WTC11 (cell line): ENCODE data around the gene SEMA7A. TPM values are rescaled to one million over a fixed set of nuclear protein-coding genes. Genes with fewer than 3 reads are reported as not detected.

Source experiments
- ATAC-seq: fragments of 200-7000 bp; cut with Tn5 transposase; 2 replicates; pipeline ENCODE4 v1.10.0; 2021; ENCODE audit warnings: mild to moderate bottlenecking, moderate library complexity
- CTCF ChIA-PET: fragments of 300-600 bp; sonication (Branson Sonifier 250); formaldehyde crosslinking; loops from one replicate; lab custom pipeline; 2021; ENCODE audit warnings: antibody characterized with exemption; lab: Charles Lee
- POLR2A ChIA-PET: fragments of 350-600 bp; sonication (Branson Sonifier 250); formaldehyde crosslinking; loops from one replicate; lab custom pipeline; 2021; ENCODE audit warnings: antibody characterized with exemption; lab: Charles Lee
- DNase-seq: peaks from one replicate; pipeline ENCODE4 v3.0.0; 2021; ENCODE audit warnings: low spot score
- H3K27ac Mint-ChIP-seq: 2 replicates; pipeline ENCODE4 v1.8.0; 2021; ENCODE audit warnings: mixed read lengths
- H3K27me3 Mint-ChIP-seq: 2 replicates; pipeline ENCODE4 v1.8.0; 2021; ENCODE audit warnings: low read depth, mild to moderate bottlenecking, moderate library complexity, mixed read lengths
- H3K36me3 Mint-ChIP-seq: 2 replicates; pipeline ENCODE4 v1.8.0; 2021; ENCODE audit warnings: mixed read lengths
- H3K4me1 Mint-ChIP-seq: 2 replicates; pipeline ENCODE4 v1.8.0; 2022; ENCODE audit warnings: mixed read lengths
- H3K4me3 Mint-ChIP-seq: 2 replicates; pipeline ENCODE4 v1.8.0; 2021; ENCODE audit warnings: mild to moderate bottlenecking, moderate library complexity, mixed read lengths
- H3K9me3 Mint-ChIP-seq: 2 replicates; pipeline ENCODE4 v1.8.0; 2021; ENCODE audit warnings: mixed read lengths
- CREM ChIP-seq: sonication (generic); formaldehyde crosslinking; IDR thresholded peaks from 2 replicates; pipeline ENCODE4 v1.8.1; 2022; ENCODE audit warnings: mild to moderate bottlenecking, missing genetic modification reagents, moderate library complexity
- JAZF1 ChIP-seq: fragments of 250-450 bp; sonication (Bioruptor Pico); IDR thresholded peaks from 2 replicates; pipeline ENCODE4 v1.9.0; 2021; ENCODE audit warnings: moderate library complexity, mild to moderate bottlenecking, inconsistent platforms
- OVOL2 ChIP-seq: fragments of 250-450 bp; sonication (Bioruptor Pico); IDR thresholded peaks from 2 replicates; pipeline ENCODE4 v1.9.0; 2021; ENCODE audit warnings: mild to moderate bottlenecking, borderline replicate concordance
- PRRX2 ChIP-seq: fragments of 250-450 bp; sonication (Bioruptor Pico); IDR thresholded peaks from 2 replicates; pipeline ENCODE4 v1.8.0; 2021; ENCODE audit warnings: mild to moderate bottlenecking
- ZNF281 ChIP-seq: sonication (generic); formaldehyde crosslinking; IDR thresholded peaks from 2 replicates; pipeline ENCODE4 v1.8.0; 2023; ENCODE audit warnings: mild to moderate bottlenecking, missing genetic modification reagents
- ZNF317 ChIP-seq: sonication (generic); formaldehyde crosslinking; IDR thresholded peaks from 2 replicates; pipeline ENCODE4 v1.8.1; 2023; ENCODE audit warnings: low read depth, mild to moderate bottlenecking, moderate library complexity, missing genetic modification reagents, borderline replicate concordance
- total RNA-seq: library from RNA; stranded (reverse); gene quantifications from 3 replicates; pipeline ENCODE4 v1.2.3, GENCODE V29; 2021
- TF ChIP-seq, protein P1 (sequence below): fragments of 250-450 bp; sonication (Bioruptor Pico); conservative IDR thresholded peaks from 2 replicates; pipeline ENCODE4 v1.9.0; 2021; ENCODE audit warnings: mild to moderate bottlenecking
- TF ChIP-seq, protein P2 (sequence below): fragments of 250-450 bp; sonication (Bioruptor Pico); IDR thresholded peaks from 2 replicates; pipeline ENCODE4 v1.8.0; 2021; ENCODE audit warnings: mild to moderate bottlenecking
- TF ChIP-seq, protein P3 (sequence below): sonication (generic); formaldehyde crosslinking; IDR thresholded peaks from 2 replicates; pipeline ENCODE4 v1.8.1; 2022; ENCODE audit warnings: low read depth, mild to moderate bottlenecking, moderate library complexity, missing genetic modification reagents, borderline replicate concordance
- TF ChIP-seq, protein P4 (sequence below): sonication (generic); formaldehyde crosslinking; IDR thresholded peaks from 2 replicates; pipeline ENCODE4 v1.8.0; 2023; ENCODE audit warnings: missing genetic modification reagents
- TF ChIP-seq, protein P5 (sequence below): fragments of 250-450 bp; sonication (Bioruptor Pico); IDR thresholded peaks from 2 replicates; pipeline ENCODE4 v1.9.0; 2021; ENCODE audit warnings: moderate library complexity, mild to moderate bottlenecking, inconsistent platforms, borderline replicate concordance
- TF ChIP-seq, protein P6 (sequence below): sonication (generic); formaldehyde crosslinking; IDR thresholded peaks from 2 replicates; pipeline ENCODE4 v1.8.0; 2022; ENCODE audit warnings: missing genetic modification reagents

SEMA7A gene
- total RNA-seq, 1 experiment from 2014 or later: 17.9 TPM

- Mint-ChIP-seq H3K27ac (no peak overlapping the region), H3K27me3 (no peaks in the 10 kb centered on the region), H3K9me3 (no peaks in the 10 kb centered on the region), H3K4me3 (no peak overlapping the region), H3K36me3 (peaks cover 12% of the 10 kb centered on the region), H3K4me1 (no peaks in the 10 kb centered on the region; the same call in 1 of the 2 replicates)
- DNase-seq (no peak), ATAC-seq (no peak)
- ChIA-PET POLR2A (no interaction called here), CTCF (interaction anchor here (0.5 to 1.3 kb wide), 3 partner anchors 30 to 209 kb away, joined by 3 to 7 read pairs (median 3); no protein-coding TSS in a partner anchor)
- TF ChIP-seq CREM (CRISPR knock-in tag) (no peak), OVOL2 (CRISPR knock-in tag) (no peak), JAZF1 (no peak), ZNF281 (CRISPR knock-in tag) (no peak), PRRX2 (CRISPR knock-in tag) (no peak)
- TF ChIP-seq, protein P1, sequence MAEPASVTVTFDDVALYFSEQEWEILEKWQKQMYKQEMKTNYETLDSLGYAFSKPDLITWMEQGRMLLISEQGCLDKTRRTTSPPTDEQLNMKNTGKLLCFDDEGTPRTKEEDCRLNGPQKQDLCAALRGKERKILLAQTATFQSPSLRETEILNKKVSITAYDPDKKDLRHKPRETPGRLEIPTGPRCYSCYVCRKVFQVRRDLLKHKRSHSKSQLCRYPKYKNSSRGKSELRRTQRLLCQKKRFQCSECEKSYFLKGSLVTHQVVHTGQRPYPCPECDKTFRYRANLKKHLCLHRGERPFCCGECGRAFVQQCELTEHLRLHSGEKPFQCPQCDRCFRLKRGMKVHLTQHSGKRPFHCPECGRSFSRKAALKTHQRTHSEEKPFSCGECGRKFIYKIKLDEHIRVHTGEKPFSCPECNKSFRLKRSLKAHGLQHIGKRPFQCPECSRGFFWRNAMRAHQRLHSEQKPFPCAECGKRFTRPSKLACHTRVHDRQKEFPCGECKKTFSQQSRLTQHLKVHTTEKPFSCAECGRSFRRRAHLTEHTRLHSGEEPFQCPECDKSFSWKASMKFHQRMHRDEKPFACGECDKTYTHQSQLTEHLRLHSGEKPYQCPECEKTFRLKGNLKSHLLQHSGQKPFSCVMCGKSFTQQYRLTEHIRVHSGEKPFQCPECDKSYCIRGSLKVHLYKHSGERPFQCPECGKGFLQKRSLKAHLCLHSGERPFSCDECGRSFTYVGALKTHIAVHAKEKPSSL (CRISPR knock-in tag): no peak
- TF ChIP-seq, protein P2, sequence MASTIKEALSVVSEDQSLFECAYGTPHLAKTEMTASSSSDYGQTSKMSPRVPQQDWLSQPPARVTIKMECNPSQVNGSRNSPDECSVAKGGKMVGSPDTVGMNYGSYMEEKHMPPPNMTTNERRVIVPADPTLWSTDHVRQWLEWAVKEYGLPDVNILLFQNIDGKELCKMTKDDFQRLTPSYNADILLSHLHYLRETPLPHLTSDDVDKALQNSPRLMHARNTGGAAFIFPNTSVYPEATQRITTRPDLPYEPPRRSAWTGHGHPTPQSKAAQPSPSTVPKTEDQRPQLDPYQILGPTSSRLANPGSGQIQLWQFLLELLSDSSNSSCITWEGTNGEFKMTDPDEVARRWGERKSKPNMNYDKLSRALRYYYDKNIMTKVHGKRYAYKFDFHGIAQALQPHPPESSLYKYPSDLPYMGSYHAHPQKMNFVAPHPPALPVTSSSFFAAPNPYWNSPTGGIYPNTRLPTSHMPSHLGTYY (CRISPR knock-in tag): no peak
- TF ChIP-seq, protein P3, sequence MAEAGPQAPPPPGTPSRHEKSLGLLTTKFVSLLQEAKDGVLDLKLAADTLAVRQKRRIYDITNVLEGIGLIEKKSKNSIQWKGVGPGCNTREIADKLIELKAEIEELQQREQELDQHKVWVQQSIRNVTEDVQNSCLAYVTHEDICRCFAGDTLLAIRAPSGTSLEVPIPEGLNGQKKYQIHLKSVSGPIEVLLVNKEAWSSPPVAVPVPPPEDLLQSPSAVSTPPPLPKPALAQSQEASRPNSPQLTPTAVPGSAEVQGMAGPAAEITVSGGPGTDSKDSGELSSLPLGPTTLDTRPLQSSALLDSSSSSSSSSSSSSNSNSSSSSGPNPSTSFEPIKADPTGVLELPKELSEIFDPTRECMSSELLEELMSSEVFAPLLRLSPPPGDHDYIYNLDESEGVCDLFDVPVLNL (CRISPR knock-in tag): no peak
- TF ChIP-seq, protein P4, sequence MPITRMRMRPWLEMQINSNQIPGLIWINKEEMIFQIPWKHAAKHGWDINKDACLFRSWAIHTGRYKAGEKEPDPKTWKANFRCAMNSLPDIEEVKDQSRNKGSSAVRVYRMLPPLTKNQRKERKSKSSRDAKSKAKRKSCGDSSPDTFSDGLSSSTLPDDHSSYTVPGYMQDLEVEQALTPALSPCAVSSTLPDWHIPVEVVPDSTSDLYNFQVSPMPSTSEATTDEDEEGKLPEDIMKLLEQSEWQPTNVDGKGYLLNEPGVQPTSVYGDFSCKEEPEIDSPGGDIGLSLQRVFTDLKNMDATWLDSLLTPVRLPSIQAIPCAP (CRISPR knock-in tag): no peak
- TF ChIP-seq, protein P5, sequence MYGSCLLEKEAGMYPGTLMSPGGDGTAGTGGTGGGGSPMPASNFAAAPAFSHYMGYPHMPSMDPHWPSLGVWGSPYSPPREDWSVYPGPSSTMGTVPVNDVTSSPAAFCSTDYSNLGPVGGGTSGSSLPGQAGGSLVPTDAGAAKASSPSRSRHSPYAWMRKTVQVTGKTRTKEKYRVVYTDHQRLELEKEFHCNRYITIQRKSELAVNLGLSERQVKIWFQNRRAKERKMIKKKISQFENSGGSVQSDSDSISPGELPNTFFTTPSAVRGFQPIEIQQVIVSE (CRISPR knock-in tag): no peak
Measured at GRCh38 chr15:74412159-74412558, 21.6 kb downstream of the SEMA7A start.

- peak overlapping the region; percentile 74 for H3K27ac Mint-ChIP-seq
- POLR2A ChIA-PET: interaction anchor here (0.6 kb wide), 1 partner anchor 43 kb away, joined by 3 read pairs; no protein-coding TSS in a partner anchor
Measured at GRCh38 chr15:74411686-74412085, 22.1 kb downstream of the SEMA7A start.

More at GRCh38 chr15:74411686-74412085, 22.1 kb downstream of the SEMA7A start:
- H3K4me3 Mint-ChIP-seq: no peak overlapping the region
- ATAC-seq (no peak), DNase-seq (no peak)
- H3K9me3 Mint-ChIP-seq: no peaks in the 10 kb centered on the region
- no peak for TF ChIP-seq ZNF317 (CRISPR knock-in tag)
- TF ChIP-seq, protein P6, sequence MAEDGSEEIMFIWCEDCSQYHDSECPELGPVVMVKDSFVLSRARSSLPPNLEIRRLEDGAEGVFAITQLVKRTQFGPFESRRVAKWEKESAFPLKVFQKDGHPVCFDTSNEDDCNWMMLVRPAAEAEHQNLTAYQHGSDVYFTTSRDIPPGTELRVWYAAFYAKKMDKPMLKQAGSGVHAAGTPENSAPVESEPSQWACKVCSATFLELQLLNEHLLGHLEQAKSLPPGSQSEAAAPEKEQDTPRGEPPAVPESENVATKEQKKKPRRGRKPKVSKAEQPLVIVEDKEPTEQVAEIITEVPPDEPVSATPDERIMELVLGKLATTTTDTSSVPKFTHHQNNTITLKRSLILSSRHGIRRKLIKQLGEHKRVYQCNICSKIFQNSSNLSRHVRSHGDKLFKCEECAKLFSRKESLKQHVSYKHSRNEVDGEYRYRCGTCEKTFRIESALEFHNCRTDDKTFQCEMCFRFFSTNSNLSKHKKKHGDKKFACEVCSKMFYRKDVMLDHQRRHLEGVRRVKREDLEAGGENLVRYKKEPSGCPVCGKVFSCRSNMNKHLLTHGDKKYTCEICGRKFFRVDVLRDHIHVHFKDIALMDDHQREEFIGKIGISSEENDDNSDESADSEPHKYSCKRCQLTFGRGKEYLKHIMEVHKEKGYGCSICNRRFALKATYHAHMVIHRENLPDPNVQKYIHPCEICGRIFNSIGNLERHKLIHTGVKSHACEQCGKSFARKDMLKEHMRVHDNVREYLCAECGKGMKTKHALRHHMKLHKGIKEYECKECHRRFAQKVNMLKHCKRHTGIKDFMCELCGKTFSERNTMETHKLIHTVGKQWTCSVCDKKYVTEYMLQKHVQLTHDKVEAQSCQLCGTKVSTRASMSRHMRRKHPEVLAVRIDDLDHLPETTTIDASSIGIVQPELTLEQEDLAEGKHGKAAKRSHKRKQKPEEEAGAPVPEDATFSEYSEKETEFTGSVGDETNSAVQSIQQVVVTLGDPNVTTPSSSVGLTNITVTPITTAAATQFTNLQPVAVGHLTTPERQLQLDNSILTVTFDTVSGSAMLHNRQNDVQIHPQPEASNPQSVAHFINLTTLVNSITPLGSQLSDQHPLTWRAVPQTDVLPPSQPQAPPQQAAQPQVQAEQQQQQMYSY (CRISPR knock-in tag): no peak
- TF ChIP-seq, all 79 proteins: peak for 0
- Mint-ChIP-seq H3K36me3 (peaks cover 12% of the 10 kb centered on the region), H3K4me1 (peaks cover 3% of the 10 kb centered on the region; the same call in 1 of the 2 replicates), H3K27me3 (no peaks in the 10 kb centered on the region)
- CTCF ChIA-PET: interaction anchor here (0.5 kb wide), 1 partner anchor 191 kb away, joined by 3 read pairs; no protein-coding TSS in a partner anchor
